Stimulated activated CD8-positive, alpha-beta memory T cell treated with anti-CD3 and anti-CD28 coated beads, Interleukin-12 subunit alpha, Interleukin-12 subunit beta, amount 100 ng/mL, for 24 hours (primary cell): ENCODE measurements around the gene BEST2.
"Not testable (repeated sequence)": the region's sequence is repeated elsewhere in the genome, so short reads cannot be mapped to it uniquely, and the experiment has no call there.

Source experiments
- DNase-seq: peaks from one replicate; pipeline ENCODE4 v3.0.0-alpha.2; 2020; ENCODE audit errors: extremely low read depth

Gene BEST2

GRCh38 chr19:12787458-12787857, 35.9 kb downstream of the BEST2 start:
- no peak for DNase-seq

GRCh38 chr19:12788042-12788681, 36.6 kb downstream of the BEST2 start:
- no peak for DNase-seq

- DNase-seq = no peak
Measured at GRCh38 chr19:12788682-12789097, 37.1 kb downstream of the BEST2 start.

GRCh38 chr19:12789098-12789903, 37.7 kb downstream of the BEST2 start:
- DNase-seq = no peak

- DNase-seq = peak; percentile 82
Measured at GRCh38 chr19:12789904-12790619, 38.5 kb downstream of the BEST2 start.

- DNase-seq = no peak
Measured at GRCh38 chr19:12790628-12791344, 39.2 kb downstream of the BEST2 start.

GRCh38 chr19:12791345-12792050, 39.9 kb downstream of the BEST2 start, which contains the start of gene JUNB:
Gene JUNB, plus strand, starts transcription at chr19:12791486. Its CDS starts 286 bp downstream, at chr19:12791772.
- peak; percentile 92 for DNase-seq

- peak; percentile 51 for DNase-seq
Measured at GRCh38 chr19:12792051-12792852, 40.7 kb downstream of the BEST2 start.

GRCh38 chr19:12792853-12793289, 41.3 kb downstream of the BEST2 start:
- no peak for DNase-seq

- peak; percentile 78 for DNase-seq
Measured at GRCh38 chr19:12793290-12794195, 42.0 kb downstream of the BEST2 start.

GRCh38 chr19:12794196-12794941, 42.8 kb downstream of the BEST2 start:
- DNase-seq = no peak

- no peak for DNase-seq
Measured at GRCh38 chr19:12794971-12795381, 43.4 kb downstream of the BEST2 start.

- DNase-seq = no peak
Measured at GRCh38 chr19:12796146-12797071, 44.8 kb downstream of the BEST2 start.

GRCh38 chr19:12797141-12797587, 45.6 kb downstream of the BEST2 start:
- no peak for DNase-seq

GRCh38 chr19:12797607-12798006, 46.0 kb downstream of the BEST2 start:
- not testable (repeated sequence) for DNase-seq

- no peak for DNase-seq
Measured at GRCh38 chr19:12799742-12800465, 48.3 kb downstream of the BEST2 start.

- no peak for DNase-seq
Measured at GRCh38 chr19:12800466-12800770, 48.8 kb downstream of the BEST2 start.
